ENCODE data around the gene ARAP1. TPM values are rescaled to one million over a fixed set of nuclear protein-coding genes. Genes with fewer than 3 reads are reported as not detected.

The ARAP1 gene
- total and polyA plus RNA-seq, 5 experiments from 2014 or later, result 14.7 to 166 (median 40.0) TPM

- no peak for DNase-seq
- peak overlapping the region in 1 of 10 donors; percentile 19 for H3K27ac Mint-ChIP-seq
- peaks cover 17 to 40% (median 27%) of the 10 kb centered on the region in 4 donors for H3K4me1 Mint-ChIP-seq
- H3K27me3 Mint-ChIP-seq, result peaks cover 0 to 14% (median 8%) of the 10 kb centered on the region in 5 donors
- POLR2A ChIA-PET, result no interaction called here
- peaks cover 0 to 4% (median 0%) of the 10 kb centered on the region in 3 donors for H3K36me3 Mint-ChIP-seq
- no peak overlapping the region for H3K4me3 Mint-ChIP-seq
- H3K9me3 Mint-ChIP-seq, result no peaks in the 10 kb centered on the region
- no peak for ATAC-seq
These were observed 72.3 kb downstream of the ARAP1 start for GRCh38 chr11:72679869-72680268.

GRCh38 chr11:72678524-72678923 is 73.7 kb downstream of the ARAP1 start:
- H3K36me3 Mint-ChIP-seq, result peaks cover 0 to 2% (median 0%) of the 10 kb centered on the region in 3 donors
- POLR2A ChIA-PET, result no interaction called here
- no peaks in the 10 kb centered on the region for H3K9me3 Mint-ChIP-seq
- peaks cover 5 to 27% (median 15%) of the 10 kb centered on the region in 5 donors for H3K27me3 Mint-ChIP-seq
- no peak overlapping the region for H3K4me3 Mint-ChIP-seq
- ATAC-seq (no peak), DNase-seq (no peak)
- H3K4me1 Mint-ChIP-seq, result peaks cover 18 to 49% (median 31%) of the 10 kb centered on the region in 4 donors
- H3K27ac Mint-ChIP-seq, result peak overlapping the region in 1 of 10 donors; percentile 61

GRCh38 chr11:72676861-72677341 is 75.3 kb downstream of the ARAP1 start:
- POLR2A ChIA-PET, result interaction anchor here (0.9 kb wide), 1 partner anchor 9 kb away, joined by 3 read pairs; no protein-coding TSS in a partner anchor
- ATAC-seq (peak; percentile 80 to 94), DNase-seq (peak; percentile 51 to 78 (median 64))
- peak overlapping the region in 1 of 10 donors; percentile 75 for H3K27ac Mint-ChIP-seq
- no peak overlapping the region for H3K4me3 Mint-ChIP-seq
- peaks cover 0 to 7% (median 2%) of the 10 kb centered on the region in 3 donors for H3K36me3 Mint-ChIP-seq
- peaks cover 24 to 51% (median 38%) of the 10 kb centered on the region in 4 donors for H3K4me1 Mint-ChIP-seq
- H3K9me3 Mint-ChIP-seq, result no peaks in the 10 kb centered on the region
- H3K27me3 Mint-ChIP-seq, result peaks cover 17 to 43% (median 29%) of the 10 kb centered on the region in 5 donors

- Mint-ChIP-seq H3K27me3 (peaks cover 29 to 59% (median 42%) of the 10 kb centered on the region in 5 donors), H3K27ac (peak overlapping the region in 2 of 10 donors; percentile 24 to 65), H3K4me1 (peaks cover 24 to 48% (median 38%) of the 10 kb centered on the region in 4 donors), H3K4me3 (no peak overlapping the region), H3K36me3 (peaks cover 0 to 7% (median 2%) of the 10 kb centered on the region in 3 donors), H3K9me3 (no peaks in the 10 kb centered on the region)
- no peak for ATAC-seq
- DNase-seq, result no peak
- POLR2A ChIA-PET, result no interaction called here
These were observed 77.0 kb downstream of the ARAP1 start for GRCh38 chr11:72675221-72675620.

GRCh38 chr11:72673943-72674828 is 78.0 kb downstream of the ARAP1 start, which contains the start of gene PDE2A:
Gene PDE2A (minus strand): TSS chr11:72674422. CDS start chr11:72674207, 215 bp downstream.
- H3K27me3 Mint-ChIP-seq, result peaks cover 30 to 69% (median 43%) of the 10 kb centered on the region in 5 donors
- ATAC-seq (no peak), DNase-seq (no peak)
- peak within 1 kb of the TSS in 2 of 10 donors; percentile 4 to 77 for H3K27ac Mint-ChIP-seq
- peaks cover 24 to 44% (median 35%) of the 10 kb centered on the region in 4 donors for H3K4me1 Mint-ChIP-seq
- POLR2A ChIA-PET, result interaction anchor here (0.6 kb wide), 1 partner anchor 122 kb away, joined by 3 read pairs; no protein-coding TSS in a partner anchor
- no peaks in the 10 kb centered on the region for H3K9me3 Mint-ChIP-seq
- H3K36me3 Mint-ChIP-seq, result peaks cover 0 to 7% (median 2%) of the 10 kb centered on the region in 3 donors
- no peak within 1 kb of the TSS for H3K4me3 Mint-ChIP-seq

- no peak for ATAC-seq
- POLR2A ChIA-PET, result no interaction called here
- Mint-ChIP-seq H3K9me3 (peaks cover 0 to 4% (median 0%) of the 10 kb centered on the region in 9 donors), H3K4me3 (no peak overlapping the region), H3K27ac (peak overlapping the region in 2 of 10 donors; percentile 4 to 77), H3K4me1 (peaks cover 24 to 44% (median 32%) of the 10 kb centered on the region in 4 donors), H3K27me3 (peaks cover 36 to 77% (median 50%) of the 10 kb centered on the region in 5 donors), H3K36me3 (peaks cover 0 to 7% (median 2%) of the 10 kb centered on the region in 3 donors)
- DNase-seq, result no peak
These were observed 78.8 kb downstream of the ARAP1 start for GRCh38 chr11:72673284-72673942.

GRCh38 chr11:72672597-72673238 is 79.5 kb downstream of the ARAP1 start:
- POLR2A ChIA-PET, result no interaction called here
- no peak for DNase-seq
- ATAC-seq, result no peak
- H3K27ac Mint-ChIP-seq, result peak overlapping the region in 1 of 10 donors; percentile 4
- no peak overlapping the region for H3K4me3 Mint-ChIP-seq
- peaks cover 0 to 4% (median 0%) of the 10 kb centered on the region in 9 donors for H3K9me3 Mint-ChIP-seq
- H3K4me1 Mint-ChIP-seq, result peaks cover 22 to 40% (median 28%) of the 10 kb centered on the region in 4 donors
- H3K36me3 Mint-ChIP-seq, result peaks cover 0 to 7% (median 2%) of the 10 kb centered on the region in 3 donors
- H3K27me3 Mint-ChIP-seq, result peaks cover 37 to 83% (median 53%) of the 10 kb centered on the region in 5 donors

GRCh38 chr11:72671152-72672099 is 80.8 kb downstream of the ARAP1 start:
- Mint-ChIP-seq H3K4me3 (no peak overlapping the region), H3K36me3 (peaks cover 0 to 15% (median 6%) of the 10 kb centered on the region in 3 donors), H3K27me3 (peaks cover 43 to 94% (median 63%) of the 10 kb centered on the region in 5 donors), H3K4me1 (peaks cover 18 to 31% (median 21%) of the 10 kb centered on the region in 4 donors), H3K27ac (peak overlapping the region in 1 of 10 donors; percentile 44), H3K9me3 (peaks cover 0 to 12% (median 7%) of the 10 kb centered on the region in 9 donors)
- POLR2A ChIA-PET, result interaction anchor here (0.7 kb wide), 1 partner anchor 10 kb away, joined by 3 read pairs; no protein-coding TSS in a partner anchor
- no peak for DNase-seq
- ATAC-seq, result no peak

GRCh38 chr11:72670041-72670440 is 82.2 kb downstream of the ARAP1 start:
- peaks cover 43 to 97% (median 67%) of the 10 kb centered on the region in 5 donors for H3K27me3 Mint-ChIP-seq
- no peak overlapping the region for H3K4me3 Mint-ChIP-seq
- peaks cover 0 to 15% (median 6%) of the 10 kb centered on the region in 3 donors for H3K36me3 Mint-ChIP-seq
- POLR2A ChIA-PET, result no interaction called here
- no peak overlapping the region for H3K27ac Mint-ChIP-seq
- DNase-seq, result no peak
- ATAC-seq, result no peak
- peaks cover 0 to 12% (median 7%) of the 10 kb centered on the region in 9 donors for H3K9me3 Mint-ChIP-seq
- H3K4me1 Mint-ChIP-seq, result peaks cover 9 to 19% (median 16%) of the 10 kb centered on the region in 4 donors

- peaks cover 44 to 96% (median 64%) of the 10 kb centered on the region in 5 donors for H3K27me3 Mint-ChIP-seq
- peaks cover 7 to 17% (median 14%) of the 10 kb centered on the region in 4 donors for H3K4me1 Mint-ChIP-seq
- H3K36me3 Mint-ChIP-seq, result peaks cover 0 to 15% (median 6%) of the 10 kb centered on the region in 3 donors
- POLR2A ChIA-PET, result no interaction called here
- ATAC-seq, result no peak
- H3K4me3 Mint-ChIP-seq, result no peak overlapping the region
- peaks cover 0 to 12% (median 7%) of the 10 kb centered on the region in 9 donors for H3K9me3 Mint-ChIP-seq
- DNase-seq, result no peak
- H3K27ac Mint-ChIP-seq, result no peak overlapping the region
These were observed 82.7 kb downstream of the ARAP1 start for GRCh38 chr11:72669527-72669926.

All from naive thymus-derived CD8-positive, alpha-beta T cell (primary cell).